ENCODE measurements around the gene RLBP1. TPM values are rescaled to one million over a fixed set of nuclear protein-coding genes. Genes with fewer than 3 reads are reported as not detected.

Gene RLBP1
- total RNA-seq, 4 donors from 2014 or later, result not detected

DNA sequence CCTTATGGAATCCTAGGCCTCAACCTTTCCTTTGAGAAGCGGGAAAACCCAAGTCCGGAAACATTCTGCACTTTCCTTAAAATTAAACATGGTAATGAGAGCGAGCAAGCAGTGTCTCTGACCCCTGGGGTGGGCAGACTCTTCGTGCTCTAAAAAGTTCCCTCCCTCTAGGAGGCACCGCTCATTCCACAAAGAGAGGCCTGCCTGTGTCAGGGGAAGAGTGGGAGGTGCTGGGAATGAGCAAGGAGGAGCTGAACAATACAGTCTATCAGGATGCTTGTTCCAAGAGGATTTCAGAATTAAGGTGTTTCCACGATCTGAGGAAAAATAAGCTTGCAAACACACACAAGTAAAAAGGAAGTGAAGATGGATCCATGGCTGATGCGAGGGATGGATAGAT, 6.0 kb upstream of the RLBP1 start:
- Histone ChIP-seq H3K9me3 (no peaks in the 10 kb centered on the region), H3K36me3 (no peaks in the 10 kb centered on the region), H3K4me3 (replicated peaks in 1 of 3) (no peak overlapping the region), H3K4me1 (no peaks in the 10 kb centered on the region), H3K27ac (no peak overlapping the region), H3K27me3 (no peaks in the 10 kb centered on the region)
- 75 to 84% methylated on average over 7 of the region's 7 CpGs for WGBS, 2 donors
- no peak for DNase-seq
- intact Hi-C loops (cut with DNase I), result no loop called here
- TF ChIP-seq POLR2A (IDR thresholded peaks at IDR 0.05) (no peak), CTCF (IDR thresholded peaks at IDR 0.05) (no peak)

DNA sequence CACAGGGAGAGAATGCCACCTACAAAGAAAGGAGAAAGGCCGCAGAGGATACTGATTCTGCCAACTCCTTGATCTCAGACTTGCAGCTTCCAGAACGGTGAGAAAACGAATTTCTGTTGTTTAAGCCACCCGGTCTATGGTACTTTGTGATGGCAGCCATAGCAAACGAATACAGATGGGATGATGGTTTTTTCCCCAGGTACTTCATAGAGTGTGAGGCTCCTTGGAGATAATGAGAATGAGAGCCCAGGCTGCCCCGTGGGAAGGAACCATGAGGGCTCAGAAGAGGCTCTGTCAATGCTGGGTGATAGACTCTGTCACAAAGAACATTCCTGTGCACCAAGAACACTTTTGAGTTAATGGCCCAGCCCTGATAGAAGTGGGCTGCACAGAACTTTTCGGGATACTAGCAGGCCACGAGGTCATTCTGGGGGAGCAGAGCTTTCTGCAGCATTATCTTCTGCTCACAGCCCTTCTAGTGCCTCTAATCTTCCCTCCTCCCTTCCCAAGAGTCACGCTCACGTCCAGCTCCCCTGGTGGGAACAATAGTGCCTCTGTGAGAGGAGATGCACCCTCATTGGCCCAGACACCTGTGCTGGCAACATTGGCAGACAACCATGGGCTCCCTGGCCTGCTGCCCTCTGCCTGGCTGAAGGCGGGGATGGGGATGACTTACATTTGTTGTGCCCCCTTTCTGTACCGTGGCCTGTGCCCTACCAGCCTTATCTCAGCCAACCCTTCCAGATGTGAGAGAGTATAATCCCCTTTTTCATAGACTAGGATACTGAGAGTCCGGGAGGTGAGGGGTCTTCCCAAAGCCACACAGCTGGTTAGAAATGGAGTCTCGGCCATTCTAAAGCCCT, 5.2 kb upstream of the RLBP1 start:
- H3K27me3 ChIP-seq, result no peaks in the 10 kb centered on the region
- 86% methylated on average over 14 of the region's 14 CpGs for WGBS, 2 donors
- H3K36me3 ChIP-seq, result no peaks in the 10 kb centered on the region
- H3K27ac ChIP-seq, result no peak overlapping the region
- no peak for TF ChIP-seq POLR2A (IDR thresholded peaks at IDR 0.05)
- no peak for TF ChIP-seq CTCF (IDR thresholded peaks at IDR 0.05)
- H3K4me3 ChIP-seq (replicated peaks in 1 of 3), result no peak overlapping the region
- no peaks in the 10 kb centered on the region for H3K4me1 ChIP-seq
- no peak for DNase-seq
- intact Hi-C loops (cut with DNase I), result no loop called here
- no peaks in the 10 kb centered on the region for H3K9me3 ChIP-seq

- Histone ChIP-seq H3K9me3 (no peaks in the 10 kb centered on the region), H3K27me3 (no peaks in the 10 kb centered on the region), H3K4me1 (no peaks in the 10 kb centered on the region), H3K27ac (no peak overlapping the region), H3K36me3 (no peaks in the 10 kb centered on the region), H3K4me3 (replicated peaks in 1 of 3) (no peak overlapping the region)
- TF ChIP-seq CTCF (IDR thresholded peaks at IDR 0.05) (no peak), POLR2A (IDR thresholded peaks at IDR 0.05) (no peak)
- DNase-seq, result no peak
- WGBS, 2 donors, result 94 to 96% methylated on average over 5 of the region's 5 CpGs
- intact Hi-C loops (cut with DNase I), result no loop called here
Observed at GRCh38 chr15:89225588-89225987, 4.2 kb upstream of the RLBP1 start.

- H3K4me3 ChIP-seq (replicated peaks in 1 of 3), result no peak overlapping the region
- TF ChIP-seq CTCF (IDR thresholded peaks at IDR 0.05) (no peak), POLR2A (IDR thresholded peaks at IDR 0.05) (no peak)
- 88 to 94% methylated on average over 5 to 8 of the region's 8 CpGs for WGBS, 2 donors
- no peak overlapping the region for H3K27ac ChIP-seq
- H3K9me3 ChIP-seq, result no peaks in the 10 kb centered on the region
- no peaks in the 10 kb centered on the region for H3K27me3 ChIP-seq
- no peak for DNase-seq
- H3K4me1 ChIP-seq, result no peaks in the 10 kb centered on the region
- intact Hi-C loops (cut with DNase I), result no loop called here
- no peaks in the 10 kb centered on the region for H3K36me3 ChIP-seq
Observed at GRCh38 chr15:89218531-89218930, 2.8 kb downstream of the RLBP1 start.

DNA sequence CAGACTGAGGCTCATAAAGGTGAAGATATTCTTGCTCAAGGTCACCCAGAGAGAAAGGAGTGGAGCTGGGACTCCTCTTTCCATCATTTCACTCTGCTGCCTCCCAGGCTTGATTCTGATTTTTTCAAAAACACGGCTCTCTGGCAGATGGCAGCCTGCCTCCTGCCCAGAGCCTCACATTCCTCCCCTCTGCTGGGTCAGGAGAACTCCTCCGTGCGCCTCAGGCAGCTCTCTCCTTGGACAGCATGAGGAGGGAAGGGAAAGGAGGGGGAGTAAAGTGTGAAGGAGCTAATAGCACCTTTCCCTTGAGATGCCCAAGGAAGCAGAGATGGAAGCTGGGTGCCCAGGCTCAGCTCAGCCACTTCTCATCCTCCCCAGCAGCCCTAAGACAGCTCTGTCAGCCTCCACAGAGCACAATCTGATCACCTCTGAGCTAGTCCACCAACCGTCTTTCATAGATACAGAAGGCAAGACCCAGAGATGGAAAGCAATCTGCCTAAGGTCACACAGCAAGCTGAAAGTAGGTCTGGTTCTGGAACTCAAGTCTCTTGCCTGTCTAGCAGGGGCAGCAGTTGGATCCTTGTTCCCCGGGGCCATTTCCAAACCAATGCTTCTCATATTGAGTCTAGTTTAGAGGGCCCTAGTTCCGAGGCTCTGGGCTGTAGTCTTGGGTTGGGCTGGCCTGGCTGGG, 3.5 kb downstream of the RLBP1 start:
- H3K4me3 ChIP-seq (replicated peaks in 1 of 3), result no peak overlapping the region
- H3K36me3 ChIP-seq, result no peaks in the 10 kb centered on the region
- no peak for TF ChIP-seq CTCF (IDR thresholded peaks at IDR 0.05)
- no peak for TF ChIP-seq POLR2A (IDR thresholded peaks at IDR 0.05)
- DNase-seq, result no peak
- no peaks in the 10 kb centered on the region for H3K27me3 ChIP-seq
- 63 to 65% methylated on average over 6 of the region's 6 CpGs for WGBS, 2 donors
- no peaks in the 10 kb centered on the region for H3K4me1 ChIP-seq
- intact Hi-C loops (cut with DNase I), result no loop called here
- no peak overlapping the region for H3K27ac ChIP-seq
- no peaks in the 10 kb centered on the region for H3K9me3 ChIP-seq

Data from thyroid gland (tissue), 4 donors.